Retinal pigment epithelial cell (primary cell): ENCODE results near the gene TBC1D22A.

Experiments used
- DNase-seq: peaks from one replicate; pipeline ENCODE4 v3.0.0-alpha.2; 2010; ENCODE audit warnings: low read depth
- H3K4me3 ChIP-seq: 2 replicates; pipeline ENCODE4 v1.5.1; 2011; ENCODE audit warnings: mild to moderate bottlenecking, low read length, control low read depth, moderate library complexity
- CTCF ChIP-seq: conservative IDR thresholded peaks from 2 replicates; pipeline ENCODE4 v1.5.1; 2011; ENCODE audit warnings: low read depth, low read length, control low read depth, inconsistent platforms

Gene TBC1D22A

GRCh38 chr22:46937939-46938338, 175.5 kb downstream of the TBC1D22A start:
- no peak for DNase-seq
- no peak for TF ChIP-seq CTCF
- H3K4me3 ChIP-seq: no peak overlapping the region

- no peak for DNase-seq
- no peak overlapping the region for H3K4me3 ChIP-seq
- no peak for TF ChIP-seq CTCF
Measured at GRCh38 chr22:46941968-46942798, 179.7 kb downstream of the TBC1D22A start.

- no peak overlapping the region for H3K4me3 ChIP-seq
- no peak for DNase-seq
- TF ChIP-seq CTCF: no peak
Measured at GRCh38 chr22:46942799-46943785, 180.6 kb downstream of the TBC1D22A start.

- no peak for TF ChIP-seq CTCF
- no peak for DNase-seq
- no peak overlapping the region for H3K4me3 ChIP-seq
Measured at GRCh38 chr22:46945481-46945880, 183.0 kb downstream of the TBC1D22A start.

- no peak for DNase-seq
- no peak overlapping the region for H3K4me3 ChIP-seq
- TF ChIP-seq CTCF: no peak
Measured at GRCh38 chr22:46946383-46946962, 184.0 kb downstream of the TBC1D22A start.

GRCh38 chr22:46947516-46948257, 185.2 kb downstream of the TBC1D22A start:
- H3K4me3 ChIP-seq: no peak overlapping the region
- DNase-seq: no peak
- no peak for TF ChIP-seq CTCF
